ENCODE results near the gene CTDSPL2.

GRCh38 chr15:44482090-44482489, 54.7 kb downstream of the CTDSPL2 start:
- TF ChIP-seq CTCF (conservative IDR thresholded peaks at IDR 0.05) (no peak), EZH2 (IDR thresholded peaks at IDR 0.05; ENCODE audit: low read depth) (no peak)
